Measurements from ENCODE around the gene CD24.
"Not testable (repeated sequence)": the region's sequence is repeated elsewhere in the genome, so short reads cannot be mapped to it uniquely, and the experiment has no call there.

Gene CD24, protein sequence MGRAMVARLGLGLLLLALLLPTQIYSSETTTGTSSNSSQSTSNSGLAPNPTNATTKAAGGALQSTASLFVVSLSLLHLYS

DNA sequence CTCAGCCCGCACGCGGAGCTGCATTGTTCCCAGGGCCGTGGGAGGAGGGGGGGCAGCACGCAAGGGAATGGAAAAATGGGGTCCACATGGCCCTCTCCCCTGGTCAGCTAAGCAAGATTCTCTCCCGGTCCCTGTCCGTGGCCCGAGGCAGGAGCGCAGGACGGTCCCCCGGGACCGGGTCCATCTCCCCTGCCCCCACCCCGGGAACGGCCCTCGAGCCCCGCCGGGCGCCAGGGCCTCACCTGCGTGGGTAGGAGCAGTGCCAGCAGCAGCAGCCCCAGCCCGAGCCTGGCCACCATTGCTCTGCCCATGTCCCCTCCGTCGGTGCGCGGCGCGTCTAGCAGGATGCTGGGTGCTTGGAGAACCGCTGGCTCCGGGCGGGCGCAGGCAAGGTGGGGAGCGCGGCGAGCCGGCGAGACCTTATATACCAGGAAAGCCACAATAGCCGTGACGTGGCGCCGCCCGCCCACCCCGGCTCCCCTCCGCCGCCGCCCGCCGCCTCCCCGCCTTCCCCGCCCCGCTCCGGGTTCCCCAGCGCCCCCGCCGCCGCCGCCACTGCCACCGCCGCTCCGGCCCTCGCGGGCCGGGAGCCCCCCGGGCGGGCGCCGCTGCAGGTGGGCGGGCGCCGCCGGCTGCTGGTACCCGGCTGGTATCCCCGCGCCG lies at the start of gene CD24:
Gene CD24 (minus strand): TSS at position 394 of the 663 bp plus-strand sequence. CDS start 83 bp downstream, at position 311.
- DNase-seq: peak; percentile 19 to 38

DNA sequence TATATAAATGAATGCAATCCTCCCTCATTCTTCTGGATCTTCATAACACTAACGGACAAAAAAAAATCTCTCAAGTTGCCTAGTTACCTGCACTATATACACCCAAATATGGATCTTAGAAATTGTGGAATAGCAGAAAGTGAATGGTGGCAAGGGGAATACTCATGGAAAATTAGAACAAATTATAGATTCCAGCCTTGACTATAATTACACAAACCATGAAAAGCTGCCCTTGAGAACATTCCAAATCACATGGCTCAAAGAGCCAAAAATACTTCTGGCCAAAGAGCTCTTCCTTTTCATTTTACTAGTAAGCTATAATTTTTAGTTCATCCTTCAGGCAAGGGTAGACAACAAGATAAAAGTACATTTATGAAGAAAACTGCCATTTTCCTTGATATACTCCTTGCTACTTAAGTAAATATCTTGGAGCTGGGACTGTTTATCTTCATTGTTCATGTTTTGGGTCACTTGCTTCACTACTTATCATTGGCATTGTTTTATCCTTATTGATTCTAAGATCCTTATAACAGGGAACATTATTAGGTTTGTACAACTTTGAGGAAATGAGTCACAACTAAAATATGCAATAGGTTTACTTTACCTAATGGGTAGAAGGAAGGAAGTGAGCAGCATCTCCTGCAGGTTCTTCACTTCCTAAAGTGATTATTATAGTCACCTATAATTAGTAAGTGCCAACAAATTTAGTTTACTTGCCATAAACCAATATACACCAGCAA lies 47.1 kb upstream of the CD24 start:
- DNase-seq: no peak

DNA sequence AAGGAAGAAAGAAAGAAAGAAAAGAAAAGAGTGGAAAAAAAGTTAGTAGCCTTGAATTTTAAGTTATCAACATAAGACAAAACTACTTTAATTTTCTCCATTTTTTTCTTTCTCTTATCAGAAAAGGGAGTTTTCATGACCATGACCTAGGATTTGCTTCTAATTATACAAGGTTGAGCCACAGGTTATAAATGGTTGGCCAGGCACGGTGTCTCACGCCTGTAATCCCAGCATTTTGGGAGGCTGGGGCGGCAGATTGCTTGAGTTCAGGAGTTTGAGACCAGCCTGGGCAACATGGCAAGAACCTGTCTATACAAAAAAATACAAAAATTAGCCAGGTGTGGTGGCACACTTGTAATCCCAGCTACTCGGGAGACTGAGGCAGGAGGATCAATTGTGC lies 45.7 kb upstream of the CD24 start:
- no peak for DNase-seq

DNA sequence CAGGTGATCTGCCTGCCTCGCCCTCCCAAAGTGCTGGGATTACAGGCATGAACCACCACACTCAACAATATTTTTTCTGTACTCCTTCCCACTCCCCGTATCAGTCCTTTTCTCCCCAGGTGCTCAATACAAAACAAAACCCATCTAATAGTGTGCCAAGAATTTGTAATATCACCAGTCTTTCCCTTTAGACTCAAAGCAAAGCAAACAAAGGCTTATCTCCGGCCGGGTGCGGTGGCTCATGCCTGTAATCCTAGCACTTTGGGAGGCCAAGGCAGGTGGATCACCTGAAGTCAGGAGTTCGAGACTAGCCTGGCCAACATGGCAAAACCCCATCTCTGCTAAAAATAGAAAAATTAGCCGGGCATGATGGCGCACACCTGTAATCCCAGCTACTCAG lies 45.1 kb upstream of the CD24 start:
- not testable (repeated sequence) for DNase-seq

DNA sequence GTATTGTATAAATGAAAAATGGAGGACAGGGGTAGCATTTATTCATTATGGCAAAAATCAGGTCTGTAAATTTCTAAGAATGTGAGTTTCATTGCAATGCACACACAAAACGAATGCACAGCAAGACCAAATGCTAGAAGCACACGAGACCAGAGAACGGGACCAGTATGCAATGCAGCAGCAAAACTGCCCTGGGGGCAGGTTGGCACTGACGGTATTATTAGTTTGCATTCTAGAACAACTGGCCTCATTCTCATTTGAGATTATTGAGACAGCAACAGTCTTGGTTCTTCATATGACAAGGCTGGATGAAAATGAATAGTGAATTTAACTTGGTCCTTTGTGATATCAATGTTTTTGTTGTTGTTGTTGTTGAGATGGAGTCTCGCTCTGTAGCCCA lies 44.5 kb upstream of the CD24 start:
- DNase-seq: no peak

DNA sequence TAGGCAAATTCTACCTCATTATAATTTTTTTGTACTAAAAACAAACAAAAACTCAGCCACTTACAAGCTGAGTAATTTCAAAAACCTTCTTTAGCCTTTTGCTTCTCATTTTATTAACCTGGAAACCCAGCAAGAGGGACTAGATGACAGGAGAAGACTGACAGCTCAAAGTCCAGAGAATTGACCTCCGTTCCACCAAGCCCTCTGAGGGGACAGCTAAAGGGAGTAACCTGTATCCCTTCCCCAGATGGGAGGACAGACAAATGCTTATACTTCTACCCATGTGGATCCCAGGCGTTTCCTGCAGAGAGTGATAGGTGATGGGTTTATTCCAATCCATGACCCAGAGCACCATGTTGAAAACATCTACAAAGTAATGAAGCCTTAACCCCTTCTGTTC lies 35.0 kb upstream of the CD24 start:
- DNase-seq: no peak

DNA sequence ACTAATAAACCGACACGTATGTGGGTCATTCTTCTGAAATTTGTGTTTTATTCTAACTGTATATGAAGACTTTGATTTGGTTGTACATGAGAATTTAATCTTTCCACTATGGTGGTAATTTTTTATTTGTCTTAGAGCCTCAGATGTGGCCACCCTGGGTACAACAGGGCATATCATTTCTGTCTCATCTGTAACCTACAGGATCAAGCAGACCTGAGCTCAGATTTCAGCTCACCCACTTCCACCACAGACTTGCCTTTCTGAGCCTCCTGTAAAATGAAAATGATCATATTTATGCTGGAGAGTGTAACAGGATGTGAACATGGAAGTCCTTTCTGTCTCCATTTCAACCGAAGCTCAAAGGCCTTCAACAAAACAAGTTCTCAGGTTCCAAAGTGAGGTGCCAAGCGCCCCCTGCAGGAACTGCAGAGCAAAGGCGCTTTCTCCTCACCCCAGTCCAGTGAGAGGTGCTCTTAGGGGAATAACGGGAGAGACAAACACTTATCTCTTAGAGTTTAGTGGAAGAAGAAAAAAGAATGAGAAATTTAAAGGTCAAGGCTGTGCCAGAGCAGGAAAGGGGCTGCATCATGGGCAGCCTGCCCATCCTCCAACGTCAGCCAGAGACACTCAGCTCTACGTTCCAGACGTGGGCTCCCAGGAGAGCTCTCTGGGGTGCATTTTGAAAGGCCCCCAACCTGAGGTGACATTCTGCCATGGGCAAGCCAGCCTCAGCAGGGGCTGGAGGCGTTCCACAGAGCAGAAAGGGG lies 23.0 kb upstream of the CD24 start:
- peak; percentile 52 to 68 for DNase-seq

DNA sequence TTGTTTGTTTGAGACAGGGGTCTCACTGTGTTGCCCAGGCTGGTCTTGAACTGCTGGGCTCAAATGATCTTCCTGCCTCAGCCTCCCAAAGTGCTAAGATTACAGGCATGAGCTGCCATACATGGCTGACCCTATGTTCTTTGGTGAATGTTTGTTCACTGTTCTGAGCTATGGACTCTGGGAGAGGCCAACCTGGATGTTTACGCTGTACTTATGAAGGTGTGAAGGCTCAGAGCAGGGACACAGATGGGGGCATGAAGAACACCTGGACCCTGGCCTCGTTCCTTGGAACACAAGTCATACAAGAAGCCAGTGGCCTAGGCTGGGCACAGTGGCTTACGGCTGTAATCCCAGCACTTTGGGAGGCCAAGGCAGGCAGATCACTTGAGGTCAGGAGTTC lies 21.1 kb upstream of the CD24 start:
- no peak for DNase-seq

DNA sequence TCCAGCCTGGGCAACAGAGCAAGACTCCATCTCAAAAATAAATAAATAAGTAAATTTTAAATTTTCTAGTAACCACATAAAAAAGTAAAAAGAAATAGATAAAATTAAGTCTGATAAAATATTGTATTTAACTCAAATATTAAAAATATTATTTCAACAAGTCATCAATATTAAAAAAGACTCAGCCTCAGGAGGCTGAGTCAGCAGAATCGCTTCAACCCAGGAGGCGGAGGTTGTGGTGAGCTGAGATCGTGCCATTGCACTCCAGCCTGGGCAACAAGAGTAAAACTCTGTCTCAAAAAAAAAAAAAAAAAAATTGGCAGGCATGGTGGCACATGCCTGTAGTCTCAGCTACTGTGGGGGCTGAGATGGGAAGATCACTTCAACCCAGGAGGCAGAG lies 15.2 kb upstream of the CD24 start:
- not testable (repeated sequence) for DNase-seq

DNA sequence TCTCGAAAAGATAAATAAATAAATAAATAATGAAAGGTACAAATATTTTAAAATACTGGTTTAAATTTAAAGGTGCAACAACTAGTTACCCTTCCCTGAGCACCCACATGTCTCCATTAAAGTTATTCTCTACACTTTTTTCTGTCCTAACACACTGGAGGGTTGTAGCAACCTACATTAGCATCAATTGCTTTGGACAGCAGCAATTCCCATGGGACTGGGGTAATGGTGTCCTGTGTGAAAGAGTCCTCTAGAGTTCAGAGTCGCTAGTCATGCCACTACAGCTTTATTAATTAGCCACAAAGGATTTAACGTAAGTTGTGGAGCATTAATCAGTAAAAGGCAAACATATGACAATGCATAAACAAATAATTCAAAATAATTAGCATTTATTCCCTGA lies 14.1 kb upstream of the CD24 start:
- DNase-seq: no peak

DNA sequence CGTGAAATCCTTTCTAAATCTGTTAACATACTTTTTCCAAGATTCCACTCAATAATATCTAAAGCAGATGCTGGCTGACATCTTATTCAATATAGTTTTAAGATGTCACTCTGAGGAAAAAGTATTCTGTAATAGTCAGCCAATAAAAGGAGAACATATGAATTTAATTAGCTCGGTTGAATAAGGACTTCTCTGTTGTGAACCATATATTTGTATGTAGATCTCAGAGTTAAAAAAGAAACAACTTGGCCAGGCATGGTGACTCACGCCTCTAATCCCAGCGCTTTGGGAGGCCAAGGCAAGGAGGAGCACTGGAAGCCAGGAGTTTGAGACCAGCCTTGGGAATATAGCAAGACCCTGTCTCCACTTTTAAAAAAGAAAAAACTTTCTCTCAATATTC lies 7.4 kb upstream of the CD24 start:
- DNase-seq: no peak

DNA sequence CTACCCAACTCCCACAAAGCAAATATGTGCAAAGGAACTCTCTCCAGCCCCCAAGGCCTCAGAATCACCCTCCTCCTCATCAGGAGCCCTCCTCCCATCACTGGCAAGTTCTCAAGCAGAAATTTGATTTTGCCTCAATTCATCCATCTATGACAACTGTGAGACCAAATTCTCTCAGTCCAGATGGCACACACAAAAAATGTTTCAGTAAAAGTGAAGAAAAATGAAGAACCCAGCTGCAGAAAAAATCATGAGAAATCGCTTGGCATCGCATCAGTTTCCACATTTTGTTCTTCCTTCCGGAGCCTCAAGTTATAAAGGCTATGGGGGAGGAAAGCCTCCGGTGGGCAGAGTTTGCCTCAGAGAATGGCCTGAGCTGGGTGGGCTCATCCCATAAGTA lies 6.4 kb upstream of the CD24 start:
- DNase-seq: no peak

DNA sequence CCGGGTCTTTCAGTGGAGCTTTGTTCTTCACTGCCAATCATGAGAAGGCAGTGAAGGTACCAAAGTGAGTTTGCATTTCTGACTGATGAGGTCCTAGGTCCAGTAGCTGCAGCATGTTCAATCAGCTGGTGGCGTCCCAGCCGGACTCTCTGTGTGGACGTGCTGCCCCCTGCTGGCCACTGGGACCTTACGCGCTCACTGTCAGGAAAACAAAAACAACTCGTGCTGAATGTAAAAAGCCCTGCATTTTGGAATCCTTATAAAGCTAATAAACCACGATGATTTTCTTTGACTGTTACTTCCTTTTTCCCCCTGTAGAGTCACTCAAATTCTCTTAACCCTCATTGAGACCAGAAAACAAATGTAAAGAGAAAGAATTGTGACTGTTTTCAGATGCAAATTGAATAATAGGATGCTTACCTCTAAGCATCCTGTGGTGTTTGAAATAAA lies 4.9 kb upstream of the CD24 start:
- peak; percentile 86 to 87 for DNase-seq

DNA sequence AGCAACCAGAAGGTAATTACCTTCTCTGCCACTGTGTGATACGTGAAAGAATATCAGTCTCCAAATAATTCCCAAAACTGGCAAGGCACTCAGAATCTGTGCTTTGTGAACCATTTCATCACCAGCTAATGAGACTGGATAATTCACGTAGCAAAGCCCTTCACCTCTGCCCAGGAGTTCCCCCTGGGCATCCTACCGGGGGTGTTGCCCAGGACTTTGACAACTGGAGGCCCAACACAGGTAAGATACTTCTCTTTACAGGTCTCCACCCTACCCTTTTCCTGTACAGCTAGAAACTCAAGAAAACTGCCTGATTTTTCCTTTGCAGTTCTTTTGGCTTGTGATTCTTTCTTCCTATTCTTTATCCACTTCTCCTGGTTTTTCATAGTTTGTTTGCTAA lies 2.7 kb upstream of the CD24 start:
- no peak for DNase-seq

DNA sequence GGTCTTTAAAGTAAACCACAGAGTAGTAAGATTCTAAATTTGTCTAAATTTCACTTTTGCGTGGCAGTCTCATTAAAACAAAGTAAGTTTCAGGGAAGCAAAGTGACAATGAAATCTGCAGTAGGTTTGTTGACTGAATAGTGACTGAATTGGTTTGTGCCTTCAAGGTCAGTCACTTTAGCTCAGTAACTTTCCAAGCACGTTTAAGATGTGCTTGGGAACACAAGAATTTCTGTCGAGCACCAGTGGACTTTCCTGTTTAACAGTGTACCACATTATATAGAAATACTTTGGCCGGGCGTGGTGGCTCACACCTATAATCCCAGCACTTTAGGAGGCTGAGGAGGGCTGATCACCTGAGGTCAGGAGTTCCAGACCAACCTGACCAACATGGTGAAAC lies 1.7 kb upstream of the CD24 start:
- no peak for DNase-seq

DNA sequence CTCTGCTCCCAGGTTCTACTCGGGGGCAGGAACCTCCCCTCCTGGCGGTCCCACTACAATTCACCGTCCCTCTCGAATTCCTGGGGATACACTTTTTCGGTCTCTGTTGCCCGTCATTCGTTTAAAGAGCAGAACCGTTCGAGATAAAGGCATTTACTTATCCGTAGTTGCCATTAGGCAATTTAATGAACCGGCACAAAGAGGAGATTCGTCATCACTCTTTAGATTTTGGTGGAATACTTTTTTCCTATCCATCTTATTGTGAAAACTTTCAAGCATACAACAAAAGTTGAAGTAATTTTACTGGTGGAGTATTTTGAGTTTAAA lies 1.2 kb upstream of the CD24 start:
- DNase-seq: no peak

DNA sequence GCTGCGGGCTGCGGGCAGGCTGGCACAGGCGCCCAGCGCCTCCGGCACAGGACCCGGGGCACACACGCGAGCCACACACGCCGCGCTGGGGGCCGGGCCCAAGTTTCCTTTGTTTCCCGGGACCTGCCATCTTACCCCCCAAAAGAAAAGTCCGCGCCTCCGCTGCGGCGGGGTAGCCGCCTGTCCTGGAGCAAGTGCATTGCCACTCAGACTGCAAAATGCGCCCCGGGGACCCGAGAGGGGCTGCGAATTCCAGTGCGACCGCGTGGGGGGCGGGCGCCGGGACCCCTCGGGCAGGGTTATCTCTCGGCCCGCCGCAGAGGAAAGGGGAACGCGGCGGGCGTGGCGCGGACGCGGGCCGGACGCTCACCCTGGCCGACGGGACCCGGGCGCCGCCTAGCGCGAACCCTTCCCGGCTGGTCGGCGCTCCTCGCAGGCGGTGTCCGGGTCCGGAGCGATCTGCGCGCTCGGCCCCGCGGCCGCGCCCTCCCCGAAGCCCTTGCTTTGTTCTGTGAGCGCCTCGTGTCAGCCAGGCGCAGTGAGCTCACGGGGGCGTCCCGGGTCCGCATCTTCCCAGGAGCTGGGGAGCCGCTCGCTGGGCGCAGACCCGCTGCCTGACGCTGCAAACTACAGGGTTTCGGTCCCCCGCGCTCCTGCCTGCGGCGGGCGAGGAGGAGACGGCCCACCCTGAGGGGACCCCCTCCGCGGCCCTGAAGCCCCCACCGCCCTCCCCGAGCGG lies 639 bp upstream of the CD24 start:
- peak; percentile 16 to 22 for DNase-seq

DNA sequence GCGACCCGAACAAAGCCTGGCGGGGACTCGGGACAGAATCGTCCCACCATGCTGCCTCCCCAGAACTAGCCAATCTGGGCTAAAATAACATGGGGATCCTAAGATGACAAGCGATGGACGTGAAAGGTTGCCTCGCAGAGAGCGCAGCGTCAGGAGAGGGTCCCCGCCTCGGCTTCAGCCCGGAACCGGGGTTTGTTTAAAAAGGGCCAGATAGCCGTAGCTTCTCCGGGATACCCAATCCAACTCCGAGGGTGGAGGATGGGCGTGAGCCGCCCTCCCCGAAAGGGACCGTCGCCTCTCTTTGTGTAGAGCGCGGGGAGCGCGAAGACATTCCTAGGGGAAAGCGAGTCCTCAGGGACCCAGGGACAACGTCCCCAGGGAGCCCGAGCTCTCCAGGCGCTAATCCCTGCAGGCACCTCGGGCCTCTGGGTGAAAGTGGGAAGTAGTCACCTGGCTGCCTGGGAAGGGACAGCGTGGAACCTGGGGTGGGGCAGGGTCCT lies 643 bp downstream of the CD24 start:
- peak in 1 of 2 donors; percentile 13 for DNase-seq

DNA sequence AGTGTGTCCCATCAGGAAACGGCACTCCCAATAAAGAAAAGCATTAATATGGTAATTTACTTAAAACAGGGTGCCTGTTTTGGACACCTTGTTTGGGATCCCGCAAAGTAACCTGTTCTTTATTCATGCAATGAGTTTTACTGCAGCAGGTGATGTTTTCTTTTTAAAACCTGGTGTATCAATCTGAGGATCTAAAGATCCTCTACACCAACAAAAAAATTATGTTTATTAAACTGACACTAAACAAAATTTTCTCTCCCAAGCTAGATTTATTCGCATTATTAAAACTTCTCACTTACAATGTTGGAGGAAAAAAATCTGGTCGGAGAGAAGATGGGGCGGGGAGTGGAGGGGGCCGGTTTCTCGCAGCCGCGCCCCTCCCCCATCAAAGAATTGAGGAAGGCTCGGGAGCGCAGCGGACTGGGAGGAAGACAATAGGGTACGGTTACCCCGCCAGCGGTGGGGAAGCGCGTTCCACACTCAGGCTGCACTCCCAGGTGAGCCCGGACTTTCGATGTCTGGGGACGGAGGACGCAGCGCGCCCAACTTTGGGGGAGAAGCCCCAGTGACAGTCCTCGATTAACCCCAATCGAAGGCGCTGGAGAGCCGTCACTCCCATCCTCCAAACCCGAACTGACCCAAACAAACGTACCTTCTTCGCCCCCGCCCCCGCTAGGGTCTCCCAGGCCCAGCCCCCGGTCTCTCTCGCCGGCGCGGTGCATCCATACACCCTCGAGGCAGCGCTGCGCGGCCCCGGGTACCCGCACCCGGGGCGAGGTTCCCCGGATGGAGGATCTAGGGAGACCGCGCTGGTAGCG lies 1.3 kb downstream of the CD24 start:
- DNase-seq: peak in 1 of 2 donors; percentile 3

DNA sequence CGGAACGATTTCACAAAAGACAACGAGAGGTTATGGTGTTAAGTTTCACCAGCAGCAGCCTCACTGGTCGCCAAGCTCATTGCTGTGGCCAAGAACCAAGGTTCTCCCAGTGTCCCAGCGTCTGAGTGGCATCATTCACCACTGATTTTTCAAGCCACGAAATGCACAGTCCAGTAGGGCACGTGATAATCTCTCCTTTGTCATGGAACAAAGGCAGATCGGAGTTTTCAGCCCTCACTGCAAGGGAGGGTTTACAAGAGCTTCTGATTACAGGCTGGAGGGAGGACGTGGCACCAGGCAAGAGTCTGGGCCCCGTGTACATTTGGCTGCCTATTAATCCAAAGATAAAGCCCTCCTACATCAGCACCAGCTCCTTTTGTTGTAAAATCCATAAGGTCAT lies 2.0 kb downstream of the CD24 start:
- no peak for DNase-seq

DNA sequence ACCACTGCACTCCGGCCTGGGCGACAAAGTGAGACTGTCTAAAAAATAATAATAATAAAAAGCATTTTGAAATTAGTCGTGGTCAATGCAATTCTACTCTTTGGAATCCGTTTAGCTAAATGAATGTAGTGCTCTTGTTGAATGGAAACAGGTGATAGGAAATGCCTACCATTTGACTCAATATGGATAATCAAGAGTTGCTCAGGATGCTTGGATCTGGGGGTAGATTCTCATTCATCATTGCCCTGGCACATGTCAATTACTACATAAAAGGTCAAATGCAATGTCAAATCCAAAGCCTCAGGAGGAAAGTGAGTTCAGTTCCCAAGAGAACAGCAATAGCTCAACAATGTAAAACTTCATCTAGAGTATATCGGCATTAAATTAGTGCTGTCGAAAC lies 3.8 kb downstream of the CD24 start:
- DNase-seq: not testable (repeated sequence)
